IMR-90 (cell line): Measurements from ENCODE around the gene PRKCB. TPM values are rescaled to one million over a fixed set of nuclear protein-coding genes. Genes with fewer than 3 reads are reported as not detected.

Experiments used
- ATAC-seq: fragments of 200-7000 bp; cut with Tn5 transposase; 2 replicates; pipeline ENCODE4 v1.9.1; 2020; ENCODE audit warnings: low read depth, mild to moderate bottlenecking, moderate library complexity
- BruUV-seq: library from RNA; stranded (reverse); fragments of 400-500 nt; replicated peaks from 2 replicates; lab custom pipeline; 2021; lab: Mats Ljungman, UMichigan
- CTCF ChIA-PET: fragments of 300-600 bp; formaldehyde crosslinking; extraction: SDS; loops from one replicate; lab custom pipeline; 2021; ENCODE audit warnings: antibody characterized with exemption; lab: Yijun Ruan, JAX
- POLR2A ChIA-PET: fragments of 300-600 bp; sonication (Branson Sonifier 250); formaldehyde crosslinking; loops from one replicate; lab custom pipeline; 2022; ENCODE audit warnings: antibody characterized with exemption; ENCODE audit not compliant: unreplicated experiment; lab: Charles Lee
- DNase-seq: peaks from one replicate; pipeline ENCODE4 v3.0.0; 2013
- H2AFZ ChIP-seq: replicated peaks from 2 replicates; pipeline ENCODE3; 2013; ENCODE audit warnings: low read length, mild to moderate bottlenecking; ENCODE audit not compliant: poor library complexity
- H2AK5ac ChIP-seq: 2 replicates; pipeline ENCODE4 v1.6.1; 2013; ENCODE audit warnings: low read depth, low read length, inconsistent platforms
- H2AK9ac ChIP-seq: replicated peaks from 2 replicates; pipeline ENCODE3; 2013; ENCODE audit warnings: mild to moderate bottlenecking, low read depth, low read length, moderate library complexity; ENCODE audit not compliant: poor library complexity
- H2BK120ac ChIP-seq: 2 replicates; pipeline ENCODE4 v1.6.1; 2013; ENCODE audit warnings: low read depth, low read length, inconsistent platforms
- H2BK15ac ChIP-seq: 3 replicates; pipeline ENCODE4 v1.6.1; 2013; ENCODE audit warnings: low read depth, low read length, inconsistent platforms
- H2BK20ac ChIP-seq: 2 replicates; pipeline ENCODE4 v1.6.1; 2013; ENCODE audit warnings: low read depth, mild to moderate bottlenecking, inconsistent platforms, low read length, moderate library complexity
- H2BK5ac ChIP-seq: 2 replicates; pipeline ENCODE4 v1.6.1; 2013; ENCODE audit warnings: mild to moderate bottlenecking, low read depth, low read length, inconsistent platforms; ENCODE audit not compliant: poor library complexity, severe bottlenecking
- H3K14ac ChIP-seq: replicated peaks from 2 replicates; pipeline ENCODE4 v1.6.1; 2013; ENCODE audit warnings: low read depth, low read length, inconsistent platforms
- H3K18ac ChIP-seq: 2 replicates; pipeline ENCODE4 v1.6.1; 2013; ENCODE audit warnings: low read depth, low read length, control low read depth
- H3K23ac ChIP-seq: 2 replicates; pipeline ENCODE4 v1.6.1; 2013; ENCODE audit warnings: low read depth, low read length, inconsistent platforms
- H3K27ac ChIP-seq: 2 replicates; pipeline ENCODE4 v1.5.1; 2013; ENCODE audit warnings: mild to moderate bottlenecking, control low read depth, low read length; ENCODE audit not compliant: insufficient read depth
- H3K27me3 ChIP-seq: 2 replicates; pipeline ENCODE4 v1.6.1; 2013; ENCODE audit warnings: low read length; ENCODE audit not compliant: control insufficient read depth, insufficient read depth
- H3K36me3 ChIP-seq: 2 replicates; pipeline ENCODE4 v1.6.1; 2013; ENCODE audit warnings: low read length, mixed read lengths; ENCODE audit not compliant: control insufficient read depth, insufficient read depth
- H3K4ac ChIP-seq: 2 replicates; pipeline ENCODE4 v1.6.1; 2013; ENCODE audit warnings: low read depth, low read length, inconsistent platforms
- H3K4me1 ChIP-seq: 2 replicates; pipeline ENCODE4 v1.6.1; 2013; ENCODE audit warnings: low read length, mixed read lengths; ENCODE audit not compliant: control insufficient read depth, insufficient read depth
- H3K4me2 ChIP-seq: 2 replicates; pipeline ENCODE4 v1.6.1; 2013; ENCODE audit warnings: low read depth, mild to moderate bottlenecking, control low read depth, low read length, moderate library complexity
- H3K4me3 ChIP-seq: 2 replicates; pipeline ENCODE4 v1.5.1; 2013; ENCODE audit warnings: low read depth, mild to moderate bottlenecking, control low read depth, low read length, moderate library complexity; ENCODE audit not compliant: insufficient read depth
- H3K56ac ChIP-seq: 2 replicates; pipeline ENCODE4 v1.6.1; 2013; ENCODE audit warnings: low read length, inconsistent platforms; ENCODE audit not compliant: insufficient read depth; ENCODE audit errors: extremely low read depth
- H3K79me1 ChIP-seq, 2 experiments: 2 replicates each; pipeline ENCODE4 v1.6.1; 2013; ENCODE audit warnings: low read length in 2 of 2, inconsistent platforms in 1 of 2, low read depth in 1 of 2
- H3K9ac ChIP-seq: 2 replicates; pipeline ENCODE4 v1.6.1; 2013; ENCODE audit warnings: low read depth, low read length, control low read depth
- H3K9me1 ChIP-seq: 2 replicates; pipeline ENCODE4 v1.6.1; 2013; ENCODE audit warnings: low read length, inconsistent platforms; ENCODE audit not compliant: insufficient read depth
- H3K9me3 ChIP-seq: 2 replicates; pipeline ENCODE4 v1.6.1; 2013; ENCODE audit warnings: low read length; ENCODE audit not compliant: control insufficient read depth, insufficient read depth
- H4K20me1 ChIP-seq: 2 replicates; pipeline ENCODE4 v1.6.1; 2013; ENCODE audit warnings: low read length, inconsistent platforms; ENCODE audit not compliant: insufficient read depth
- H4K5ac ChIP-seq: 2 replicates; pipeline ENCODE4 v1.6.1; 2013; ENCODE audit warnings: mild to moderate bottlenecking, low read depth, low read length, control low read depth
- H4K8ac ChIP-seq, 2 experiments: 2 replicates each; pipeline ENCODE4 v1.6.1; 2013; ENCODE audit warnings: low read depth in 2 of 2, low read length in 2 of 2, control low read depth in 1 of 2, inconsistent platforms in 1 of 2
- H4K91ac ChIP-seq: 2 replicates; pipeline ENCODE4 v1.6.1; 2013; ENCODE audit warnings: low read depth, low read length, inconsistent platforms; ENCODE audit not compliant: insufficient read depth
- BHLHE40 ChIP-seq: fragments of 150-350 bp; IDR thresholded peaks from 2 replicates; pipeline ENCODE4 v1.6.1; 2016; ENCODE audit warnings: mild to moderate bottlenecking, low read depth, low read length
- CEBPB ChIP-seq: IDR thresholded peaks from 2 replicates; pipeline ENCODE4 v1.6.1; 2012; ENCODE audit warnings: low read depth, low read length, improper control_type of control experiment
- CHD1 ChIP-seq: IDR thresholded peaks from 2 replicates; pipeline ENCODE4 v1.6.1; 2012; ENCODE audit warnings: low read depth, low read length, improper control_type of control experiment
- ELK1 ChIP-seq: fragments of 150-350 bp; IDR thresholded peaks from 2 replicates; pipeline ENCODE4 v1.6.1; 2016; ENCODE audit warnings: low read depth, mild to moderate bottlenecking, low read length, moderate library complexity, borderline replicate concordance
- FOS ChIP-seq: fragments of 150-350 bp; IDR thresholded peaks from 2 replicates; pipeline ENCODE4 v1.6.1; 2016; ENCODE audit warnings: low read depth, low read length
- MAFK ChIP-seq: IDR thresholded peaks from 2 replicates; pipeline ENCODE4 v1.6.1; 2012; ENCODE audit warnings: low read depth, low read length, improper control_type of control experiment
- MAZ ChIP-seq: IDR thresholded peaks from 2 replicates; pipeline ENCODE4 v1.6.1; 2012; ENCODE audit warnings: low read depth, mild to moderate bottlenecking, low read length, improper control_type of control experiment, moderate library complexity, borderline replicate concordance
- MXI1 ChIP-seq: IDR thresholded peaks from 2 replicates; pipeline ENCODE4 v1.6.1; 2012; ENCODE audit warnings: low read depth, mild to moderate bottlenecking, low read length, moderate library complexity, borderline replicate concordance
- NFE2L2 ChIP-seq: fragments of 150-350 bp; IDR thresholded peaks from 2 replicates; pipeline ENCODE4 v1.6.1; 2016; ENCODE audit warnings: low read depth, mild to moderate bottlenecking, low read length
- POLR2A ChIP-seq: IDR thresholded peaks from 2 replicates; pipeline ENCODE4 v1.6.1; 2012; ENCODE audit warnings: mild to moderate bottlenecking, low read depth, low read length
- RAD21 ChIP-seq: IDR thresholded peaks from 2 replicates; pipeline ENCODE4 v1.6.1; 2012; ENCODE audit warnings: low read length, improper control_type of control experiment
- RCOR1 ChIP-seq: IDR thresholded peaks from 2 replicates; pipeline ENCODE4 v1.6.1; 2012; ENCODE audit warnings: mild to moderate bottlenecking, low read length, improper control_type of control experiment; ENCODE audit not compliant: insufficient replicate concordance
- RFX5 ChIP-seq: IDR thresholded peaks from 2 replicates; pipeline ENCODE4 v1.8.0; 2012; ENCODE audit warnings: low read depth, mild to moderate bottlenecking, low read length, moderate library complexity
- SMC3 ChIP-seq: fragments of 150-350 bp; IDR thresholded peaks from 2 replicates; pipeline ENCODE4 v1.6.1; 2016; ENCODE audit warnings: low read depth, mild to moderate bottlenecking, antibody characterized with exemption, low read length, moderate library complexity
- WGBS, 2 experiments: methylation state at CpG; one replicate each; pipeline versions ENCODE4 v1.1.5 to v1.1.7; 2013; ENCODE audit warnings: missing lambda C conversion rate in 2 of 2; ENCODE audit not compliant: insufficient read length in 1 of 2; ENCODE audit errors: extremely low coverage in 2 of 2; 5-methylcytosine and 5-hydroxymethylcytosine counted together
- dilution Hi-C: fragments of 300-500 bp; cut with HindIII; formaldehyde crosslinking; loops from one replicate; pipeline ENCODE4 v1.14.3; 2018; ENCODE audit warnings: low sequenced_read_pairs; ENCODE audit not compliant: unreplicated experiment
- in situ Hi-C: fragments of 300-500 bp; cut with MboI; formaldehyde crosslinking; loops from 3 replicates; pipeline ENCODE4 v1.14.3; 2019; ENCODE audit warnings: low sequenced_read_pairs, inconsistent platforms, mixed read lengths
- intact Hi-C: fragments of 100-400 bp; cut with micrococcal nuclease; formaldehyde crosslinking; loops from 2 replicates; pipeline ENCODE4 v1.10.0; 2022
- polyA plus RNA-seq, 3 experiments: library from polyadenylated mRNA; depleted of rRNA; stranded (reverse); fragments of >200 nt; gene quantifications; 2 replicates each; pipeline ENCODE4 v1.2.3, GENCODE V29; 2012; ENCODE audit warnings: low replicate concordance in 1 of 3
- total RNA-seq: library from RNA; depleted of rRNA; stranded (reverse); fragments of >200 nt; gene quantifications from 2 replicates; pipeline ENCODE4 v1.2.3, GENCODE V29; 2012
- TF ChIP-seq, protein P1 (sequence below): fragments of 150-350 bp; IDR thresholded peaks from 2 replicates; pipeline ENCODE4 v1.6.1; 2017; ENCODE audit warnings: mild to moderate bottlenecking, antibody characterized with exemption, low read length, low read depth
- TF ChIP-seq, protein P2 (sequence below): conservative IDR thresholded peaks from 2 replicates; pipeline ENCODE4 v1.5.1; 2012; ENCODE audit warnings: mild to moderate bottlenecking, low read depth, low read length, improper control_type of control experiment

Gene PRKCB
- total and polyA plus RNA-seq, 2 of the 4 experiments (the other 2 are of a cell fraction) = under 0.01 TPM; not detected in 1

DNA sequence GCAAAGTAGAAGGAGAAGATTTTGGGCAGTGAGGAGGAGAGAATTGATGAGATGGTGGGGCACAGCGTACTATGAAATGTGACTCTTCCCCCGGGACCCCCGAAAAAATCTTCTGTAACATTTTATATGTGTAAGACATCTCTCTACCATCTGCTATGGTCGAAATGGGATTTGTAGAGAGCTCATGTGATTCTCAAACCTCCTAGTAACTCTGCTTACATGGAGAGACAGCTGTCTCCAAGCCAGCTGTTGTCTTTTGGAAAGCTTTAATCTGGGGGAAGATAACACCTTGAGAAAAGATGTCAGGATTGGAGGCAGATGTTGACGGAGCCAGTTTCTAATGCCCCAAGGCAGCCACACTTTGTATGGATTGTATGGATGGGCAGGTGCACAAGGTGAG is 94.1 kb downstream of the PRKCB start:
- no peaks in the 10 kb centered on the region for H3K27me3 ChIP-seq
- intact Hi-C loops = no loop called here
- H3K36me3 ChIP-seq = no peaks in the 10 kb centered on the region
- H2BK20ac ChIP-seq = no peak overlapping the region
- H3K9ac ChIP-seq = no peak overlapping the region
- dilution Hi-C loops = no loop called here
- no peak overlapping the region for H3K4ac ChIP-seq
- no peak overlapping the region for H4K8ac ChIP-seq
- no peak for DNase-seq
- H3K4me3 ChIP-seq = no peak overlapping the region
- WGBS, 2 experiments = no CpG with 5 or more reads among the region's 5 CpGs
- H3K79me1 ChIP-seq = no peaks in the 10 kb centered on the region
- no peak for TF ChIP-seq ELK1
- no peak for TF ChIP-seq RCOR1
- no peak for TF ChIP-seq FOS
- TF ChIP-seq POLR2A = no peak
- TF ChIP-seq CHD1 = no peak
- no peak for TF ChIP-seq SMC3
- no peak for TF ChIP-seq MXI1
- TF ChIP-seq, protein P1, sequence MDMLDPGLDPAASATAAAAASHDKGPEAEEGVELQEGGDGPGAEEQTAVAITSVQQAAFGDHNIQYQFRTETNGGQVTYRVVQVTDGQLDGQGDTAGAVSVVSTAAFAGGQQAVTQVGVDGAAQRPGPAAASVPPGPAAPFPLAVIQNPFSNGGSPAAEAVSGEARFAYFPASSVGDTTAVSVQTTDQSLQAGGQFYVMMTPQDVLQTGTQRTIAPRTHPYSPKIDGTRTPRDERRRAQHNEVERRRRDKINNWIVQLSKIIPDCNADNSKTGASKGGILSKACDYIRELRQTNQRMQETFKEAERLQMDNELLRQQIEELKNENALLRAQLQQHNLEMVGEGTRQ = no peak
- TF ChIP-seq, protein P2, sequence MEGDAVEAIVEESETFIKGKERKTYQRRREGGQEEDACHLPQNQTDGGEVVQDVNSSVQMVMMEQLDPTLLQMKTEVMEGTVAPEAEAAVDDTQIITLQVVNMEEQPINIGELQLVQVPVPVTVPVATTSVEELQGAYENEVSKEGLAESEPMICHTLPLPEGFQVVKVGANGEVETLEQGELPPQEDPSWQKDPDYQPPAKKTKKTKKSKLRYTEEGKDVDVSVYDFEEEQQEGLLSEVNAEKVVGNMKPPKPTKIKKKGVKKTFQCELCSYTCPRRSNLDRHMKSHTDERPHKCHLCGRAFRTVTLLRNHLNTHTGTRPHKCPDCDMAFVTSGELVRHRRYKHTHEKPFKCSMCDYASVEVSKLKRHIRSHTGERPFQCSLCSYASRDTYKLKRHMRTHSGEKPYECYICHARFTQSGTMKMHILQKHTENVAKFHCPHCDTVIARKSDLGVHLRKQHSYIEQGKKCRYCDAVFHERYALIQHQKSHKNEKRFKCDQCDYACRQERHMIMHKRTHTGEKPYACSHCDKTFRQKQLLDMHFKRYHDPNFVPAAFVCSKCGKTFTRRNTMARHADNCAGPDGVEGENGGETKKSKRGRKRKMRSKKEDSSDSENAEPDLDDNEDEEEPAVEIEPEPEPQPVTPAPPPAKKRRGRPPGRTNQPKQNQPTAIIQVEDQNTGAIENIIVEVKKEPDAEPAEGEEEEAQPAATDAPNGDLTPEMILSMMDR = no peak
- no peak for TF ChIP-seq BHLHE40
- no peak for TF ChIP-seq MAFK
- TF ChIP-seq MAZ = no peak
- no peak for TF ChIP-seq RFX5
- no peak for TF ChIP-seq CEBPB
- no peak for TF ChIP-seq NFE2L2
- no peak for TF ChIP-seq RAD21
- no peak overlapping the region for H2BK15ac ChIP-seq
- H4K5ac ChIP-seq = no peak overlapping the region
- no peak overlapping the region for H3K4me2 ChIP-seq
- H3K23ac ChIP-seq = no peak overlapping the region
- no peak overlapping the region for H3K56ac ChIP-seq
- CTCF ChIA-PET = interaction anchor here (0.7 kb wide), 1 partner anchor 59 kb away, joined by 3 read pairs; no protein-coding TSS in a partner anchor
- no peak for ATAC-seq
- H2AK9ac ChIP-seq = no peak overlapping the region
- POLR2A ChIA-PET = no interaction called here
- H2AK5ac ChIP-seq = no peak overlapping the region
- H2BK120ac ChIP-seq = no peak overlapping the region
- H3K4me1 ChIP-seq = no peaks in the 10 kb centered on the region
- no peaks in the 10 kb centered on the region for H3K9me3 ChIP-seq
- no peaks in the 10 kb centered on the region for H4K20me1 ChIP-seq
- no peak overlapping the region for H3K18ac ChIP-seq
- no peak overlapping the region for H2BK5ac ChIP-seq
- H3K27ac ChIP-seq = no peak overlapping the region
- no peaks in the 10 kb centered on the region for H3K9me1 ChIP-seq
- BruUV-seq = no TSS peak
- in situ Hi-C loops = no loop called here
- H3K14ac ChIP-seq = no peak overlapping the region
- no peak overlapping the region for H4K91ac ChIP-seq
- no peak overlapping the region for H2AFZ ChIP-seq
